Measurements from ENCODE around the gene TCEAL6. TPM values are rescaled to one million over a fixed set of nuclear protein-coding genes. Genes with fewer than 3 reads are reported as not detected.
"Not testable (repeated sequence)": the region's sequence is repeated elsewhere in the genome, so short reads cannot be mapped to it uniquely, and the experiment has no call there.

Gene TCEAL6
- total RNA-seq, 3 donors from 2014 or later (not counting 1 experiment from before 2014, with no cell fraction given) = not detected

GRCh38 chrX:102138064-102138463 lies 4.2 kb downstream of the TCEAL6 start:
- no peak overlapping the region for H3K27ac Mint-ChIP-seq
- intact Hi-C loops (cut with micrococcal nuclease) = no loop called here

GRCh38 chrX:102129473-102129872 lies 12.8 kb downstream of the TCEAL6 start:
- no peaks in the 10 kb centered on the region for H3K36me3 Mint-ChIP-seq
- ATAC-seq = no peak
- Histone ChIP-seq H3K9me3 (ENCODE audit: control insufficient read depth, insufficient read depth, low read length) (no peaks in the 10 kb centered on the region), H3K36me3 (ENCODE audit: control insufficient read depth, insufficient read depth, low read length) (no peaks in the 10 kb centered on the region), H3K27me3 (ENCODE audit: control insufficient read depth, insufficient read depth, low read length) (no peaks in the 10 kb centered on the region), H3K27ac (ENCODE audit: low read length) (no peak overlapping the region), H3K4me3 (ENCODE audit: low read length) (no peak overlapping the region), H3K4me1 (ENCODE audit: control insufficient read depth, insufficient read depth, low read length) (no peaks in the 10 kb centered on the region)
- peak in 1 of 2 donors; percentile 17 for DNase-seq
- no CpG with 5 or more reads among the region's 1 CpG for WGBS (ENCODE audit: insufficient coverage)
- H3K9me3 Mint-ChIP-seq = no peaks in the 10 kb centered on the region
- H3K4me3 Mint-ChIP-seq = no peak overlapping the region
- H3K27me3 Mint-ChIP-seq (ENCODE audit: low read depth in 2 of 2) = peaks cover 22 to 51% of the 10 kb centered on the region in 2 donors
- no peak for TF ChIP-seq CTCF (IDR thresholded peaks at IDR 0.05)
- no peak overlapping the region for H3K27ac Mint-ChIP-seq
- intact Hi-C loops (cut with micrococcal nuclease) = no loop called here
- no peaks in the 10 kb centered on the region for H3K4me1 Mint-ChIP-seq

More at GRCh38 chrX:102138064-102138463, 4.2 kb downstream of the TCEAL6 start:
- no peaks in the 10 kb centered on the region for H3K9me3 ChIP-seq (ENCODE audit: control insufficient read depth, insufficient read depth, low read length)
- no peak overlapping the region for H3K27ac ChIP-seq (ENCODE audit: low read length)
- WGBS (ENCODE audit: insufficient coverage) = 75% methylated on average over 2 of the region's 4 CpGs
- TF ChIP-seq CTCF (IDR thresholded peaks at IDR 0.05) = no peak
- H3K36me3 Mint-ChIP-seq = no peaks in the 10 kb centered on the region
- DNase-seq (no peak), ATAC-seq (no peak)
- H3K27me3 ChIP-seq (ENCODE audit: control insufficient read depth, insufficient read depth, low read length) = no peaks in the 10 kb centered on the region
- peaks cover 8 to 52% of the 10 kb centered on the region in 2 donors for H3K27me3 Mint-ChIP-seq (ENCODE audit: low read depth in 2 of 2)
- no peaks in the 10 kb centered on the region for H3K36me3 ChIP-seq (ENCODE audit: control insufficient read depth, insufficient read depth, low read length)
- H3K4me1 Mint-ChIP-seq = no peaks in the 10 kb centered on the region
- no peaks in the 10 kb centered on the region for H3K9me3 Mint-ChIP-seq
- no peak overlapping the region for H3K4me3 ChIP-seq (ENCODE audit: low read length)
- no peaks in the 10 kb centered on the region for H3K4me1 ChIP-seq (ENCODE audit: control insufficient read depth, insufficient read depth, low read length)
- no peak overlapping the region for H3K4me3 Mint-ChIP-seq

- no peaks in the 10 kb centered on the region for H3K9me3 Mint-ChIP-seq
- no peak overlapping the region for H3K27ac Mint-ChIP-seq
- H3K27me3 Mint-ChIP-seq (ENCODE audit: low read depth in 2 of 2) = peaks cover 20 to 35% of the 10 kb centered on the region in 2 donors
- intact Hi-C loops (cut with micrococcal nuclease) = no loop called here
- Histone ChIP-seq H3K27ac (ENCODE audit: low read length) (no peak overlapping the region), H3K4me1 (ENCODE audit: control insufficient read depth, insufficient read depth, low read length) (no peaks in the 10 kb centered on the region), H3K9me3 (ENCODE audit: control insufficient read depth, insufficient read depth, low read length) (no peaks in the 10 kb centered on the region), H3K27me3 (ENCODE audit: control insufficient read depth, insufficient read depth, low read length) (no peaks in the 10 kb centered on the region), H3K4me3 (ENCODE audit: low read length) (no peak overlapping the region), H3K36me3 (ENCODE audit: control insufficient read depth, insufficient read depth, low read length) (no peaks in the 10 kb centered on the region)
- WGBS (ENCODE audit: insufficient coverage) = 68% methylated on average over 8 of the region's 8 CpGs
- no peaks in the 10 kb centered on the region for H3K36me3 Mint-ChIP-seq
- ATAC-seq (no peak), DNase-seq (no peak)
- H3K4me3 Mint-ChIP-seq = no peak overlapping the region
- TF ChIP-seq CTCF (IDR thresholded peaks at IDR 0.05) = no peak
- no peaks in the 10 kb centered on the region for H3K4me1 Mint-ChIP-seq
Measured at GRCh38 chrX:102126863-102127262, 15.4 kb downstream of the TCEAL6 start.

- H3K9me3 Mint-ChIP-seq; H3K4me3 Mint-ChIP-seq; H3K27ac Mint-ChIP-seq; DNase-seq; H3K27ac ChIP-seq (ENCODE audit: low read length); H3K4me1 ChIP-seq (ENCODE audit: control insufficient read depth, insufficient read depth, low read length); H3K4me3 ChIP-seq (ENCODE audit: low read length); H3K36me3 ChIP-seq (ENCODE audit: control insufficient read depth, insufficient read depth, low read length); H3K9me3 ChIP-seq (ENCODE audit: control insufficient read depth, insufficient read depth, low read length); H3K4me1 Mint-ChIP-seq; H3K36me3 Mint-ChIP-seq; H3K27me3 ChIP-seq (ENCODE audit: control insufficient read depth, insufficient read depth, low read length); intact Hi-C loops (cut with micrococcal nuclease); ATAC-seq: not testable (repeated sequence)
- H3K27me3 Mint-ChIP-seq (ENCODE audit: low read depth in 2 of 2) = peaks cover 20 to 31% of the 10 kb centered on the region in 2 donors
- 18% methylated on average over 14 of the region's 21 CpGs for WGBS (ENCODE audit: insufficient coverage)
Measured at GRCh38 chrX:102126080-102126818, 16.0 kb downstream of the TCEAL6 start.

GRCh38 chrX:102125436-102125835 lies 16.8 kb downstream of the TCEAL6 start, which contains the start of gene TCEAL2:
TSS of gene TCEAL2 (plus strand) at chrX:102125679. CDS start at chrX:102126831, 1,152 bp downstream.
- H3K27ac Mint-ChIP-seq; intact Hi-C loops (cut with micrococcal nuclease); H3K27ac ChIP-seq (ENCODE audit: low read length); H3K4me3 ChIP-seq (ENCODE audit: low read length); H3K27me3 ChIP-seq (ENCODE audit: control insufficient read depth, insufficient read depth, low read length); H3K36me3 ChIP-seq (ENCODE audit: control insufficient read depth, insufficient read depth, low read length); H3K9me3 ChIP-seq (ENCODE audit: control insufficient read depth, insufficient read depth, low read length); H3K9me3 Mint-ChIP-seq; H3K36me3 Mint-ChIP-seq; H3K4me1 Mint-ChIP-seq; H3K4me1 ChIP-seq (ENCODE audit: control insufficient read depth, insufficient read depth, low read length): not testable (repeated sequence)
- Mint-ChIP-seq H3K27me3 (ENCODE audit: low read depth in 2 of 2) (peaks cover 18 to 33% of the 10 kb centered on the region in 2 donors), H3K4me3 (peak within 1 kb of the TSS; percentile 38)
- peak in 1 of 3 donors; percentile 24 for ATAC-seq
- DNase-seq = peak in 1 of 2 donors; percentile 17
- WGBS (ENCODE audit: insufficient coverage) = 0% methylated on average over 17 of the region's 38 CpGs

GRCh38 chrX:102125014-102125413 lies 17.3 kb downstream of the TCEAL6 start:
- H3K4me1 ChIP-seq (ENCODE audit: control insufficient read depth, insufficient read depth, low read length); H3K4me3 ChIP-seq (ENCODE audit: low read length); H3K27me3 ChIP-seq (ENCODE audit: control insufficient read depth, insufficient read depth, low read length); H3K36me3 Mint-ChIP-seq; H3K36me3 ChIP-seq (ENCODE audit: control insufficient read depth, insufficient read depth, low read length); H3K27ac Mint-ChIP-seq; H3K9me3 ChIP-seq (ENCODE audit: control insufficient read depth, insufficient read depth, low read length); H3K9me3 Mint-ChIP-seq; H3K4me1 Mint-ChIP-seq; DNase-seq; ATAC-seq; intact Hi-C loops (cut with micrococcal nuclease); H3K27ac ChIP-seq (ENCODE audit: low read length): not testable (repeated sequence)
- H3K4me3 Mint-ChIP-seq = peak overlapping the region; percentile 38
- H3K27me3 Mint-ChIP-seq (ENCODE audit: low read depth in 2 of 2) = peaks cover 18 to 35% of the 10 kb centered on the region in 2 donors
- 11% methylated on average over 6 of the region's 10 CpGs for WGBS (ENCODE audit: insufficient coverage)

All from natural killer cell (primary cell).